CD4-positive, alpha-beta T cell treated with Interleukin-17A for 1 hour (primary cell): ENCODE measurements around the gene IBSP.
A peak's percentile ranks its signal among the peaks of the same experiment; 100 is the strongest.

Experiments
- DNase-seq: peaks from one replicate; pipeline ENCODE4 v3.0.0-alpha.2; 2020

The IBSP gene

GRCh38 chr4:87838890-87839591, 39.7 kb downstream of the IBSP start:
- no peak for DNase-seq

- DNase-seq, result no peak
These were observed 40.2 kb downstream of the IBSP start for GRCh38 chr4:87839592-87839946.

GRCh38 chr4:87840149-87840548, 40.8 kb downstream of the IBSP start:
- no peak for DNase-seq

GRCh38 chr4:87843936-87844335, 44.6 kb downstream of the IBSP start:
- DNase-seq, result peak; percentile 3

- DNase-seq, result no peak
These were observed 45.1 kb downstream of the IBSP start for GRCh38 chr4:87844452-87844851.

GRCh38 chr4:87846226-87846625, 46.9 kb downstream of the IBSP start:
- no peak for DNase-seq

- peak; percentile 40 for DNase-seq
These were observed 49.4 kb downstream of the IBSP start for GRCh38 chr4:87848622-87849351.

- peak; percentile 3 for DNase-seq
These were observed 50.3 kb downstream of the IBSP start for GRCh38 chr4:87849612-87850011.

GRCh38 chr4:87851332-87851731, 52.0 kb downstream of the IBSP start:
- DNase-seq, result peak; percentile 6

- DNase-seq, result no peak
These were observed 52.6 kb downstream of the IBSP start for GRCh38 chr4:87851953-87852352.

- DNase-seq, result peak; percentile 12
These were observed 53.8 kb downstream of the IBSP start for GRCh38 chr4:87853108-87853507.

GRCh38 chr4:87853891-87854290, 54.5 kb downstream of the IBSP start:
- DNase-seq, result no peak

- no peak for DNase-seq
These were observed 56.2 kb downstream of the IBSP start for GRCh38 chr4:87855559-87855958.

GRCh38 chr4:87856816-87857215, 57.5 kb downstream of the IBSP start:
- DNase-seq, result no peak

- DNase-seq, result no peak
These were observed 58.4 kb downstream of the IBSP start for GRCh38 chr4:87857789-87858188.
